CD14-positive monocyte (primary cell): Measurements from ENCODE around the gene LILRB3. TPM values are rescaled to one million over a fixed set of nuclear protein-coding genes. Genes with fewer than 3 reads are reported as not detected.
A peak's percentile ranks its signal among the peaks of the same experiment; 100 is the strongest.

Source experiments
- DNase-seq, 3 donors: peaks; one replicate each; pipeline ENCODE4 v3.0.0-alpha.2; 2011 to 2022
- H2AFZ ChIP-seq: 2 replicates; pipeline ENCODE4 v1.6.0; 2012; ENCODE audit warnings: mild to moderate bottlenecking, low read depth, low read length, inconsistent platforms; ENCODE audit not compliant: insufficient read depth, poor library complexity, severe bottlenecking
- H3K27ac ChIP-seq, 2 donors: 1 replicate in 1 of 2; 2 replicates in 1 of 2; pipeline ENCODE4 v1.5.1; 2012 to 2013; ENCODE audit warnings: low read length in 2 of 2, control low read depth in 1 of 2, inconsistent platforms in 1 of 2, low read depth in 1 of 2, mild to moderate bottlenecking in 1 of 2
- H3K27me3 ChIP-seq, 2 donors: one replicate each; pipeline versions ENCODE4 v1.6.0 to v1.6.1; 2011 to 2013; ENCODE audit warnings: low read length in 2 of 2; ENCODE audit not compliant: control insufficient read depth in 2 of 2, insufficient read depth in 2 of 2
- H3K36me3 ChIP-seq, 2 donors: replicated peaks in 1 of 2; 1 replicate in 1 of 2; 2 replicates in 1 of 2; pipeline versions ENCODE4 v1.5.1 to v1.6.1; 2012 to 2013; ENCODE audit warnings: low read length in 2 of 2, control low read depth in 1 of 2, inconsistent platforms in 1 of 2, mild to moderate bottlenecking in 1 of 2; ENCODE audit not compliant: insufficient read depth in 2 of 2, control insufficient read depth in 1 of 2
- H3K4me1 ChIP-seq, 2 donors: 1 replicate in 1 of 2; 2 replicates in 1 of 2; pipeline versions ENCODE4 v1.5.1 to v1.6.1; 2012 to 2013; ENCODE audit warnings: low read length in 2 of 2, control low read depth in 1 of 2, inconsistent platforms in 1 of 2, mild to moderate bottlenecking in 1 of 2, moderate library complexity in 1 of 2; ENCODE audit not compliant: insufficient read depth in 2 of 2, control insufficient read depth in 1 of 2
- H3K4me2 ChIP-seq: replicated peaks from 2 replicates; pipeline ENCODE3; 2012; ENCODE audit warnings: low read length, moderate library complexity, mild to moderate bottlenecking; ENCODE audit not compliant: poor library complexity, severe bottlenecking; ENCODE audit errors: extremely low read depth
- H3K4me3 ChIP-seq, 3 experiments: fragments of 200-600 bp in 1 of 3; sonication (generic) in 1 of 3; replicated peaks in 1 of 3; 1 replicate in 2 of 3; 2 replicates in 1 of 3; pipeline ENCODE4 v1.5.1; 2011 to 2013; ENCODE audit warnings: low read length in 3 of 3, mild to moderate bottlenecking in 3 of 3, control low read depth in 2 of 3, low read depth in 2 of 3, inconsistent platforms in 1 of 3, moderate library complexity in 1 of 3
- H3K79me2 ChIP-seq: 2 replicates; pipeline ENCODE4 v1.6.0; 2012; ENCODE audit warnings: mild to moderate bottlenecking, control low read depth, inconsistent platforms, low read length, moderate library complexity; ENCODE audit not compliant: insufficient read depth
- H3K9ac ChIP-seq: 2 replicates; pipeline ENCODE4 v1.6.0; 2017; ENCODE audit warnings: low read length, mild to moderate bottlenecking; ENCODE audit not compliant: insufficient read depth, poor library complexity, severe bottlenecking
- H3K9me3 ChIP-seq, 2 donors: replicated peaks in 1 of 2; 1 replicate in 1 of 2; 2 replicates in 1 of 2; pipeline versions ENCODE4 v1.5.1 to v1.6.1; 2012 to 2013; ENCODE audit warnings: low read length in 2 of 2, control low read depth in 1 of 2; ENCODE audit not compliant: control insufficient read depth in 1 of 2, insufficient read depth in 1 of 2
- H4K20me1 ChIP-seq: 2 replicates; pipeline ENCODE4 v1.6.0; 2012; ENCODE audit warnings: mild to moderate bottlenecking, low read length, control low read depth, moderate library complexity; ENCODE audit not compliant: insufficient read depth
- H3K27ac Mint-ChIP-seq, 7 donors: one replicate each; pipeline ENCODE4 v1.8.0; 2020; ENCODE audit warnings: mild to moderate bottlenecking in 7 of 7, mixed read lengths in 7 of 7, moderate library complexity in 6 of 7, inconsistent platforms in 2 of 7
- H3K27me3 Mint-ChIP-seq, 3 donors: one replicate each; pipeline ENCODE4 v1.8.0; 2021 to 2022; ENCODE audit warnings: low read depth in 3 of 3, mild to moderate bottlenecking in 3 of 3, mixed read lengths in 3 of 3, moderate library complexity in 3 of 3, inconsistent platforms in 1 of 3
- H3K36me3 Mint-ChIP-seq, 2 donors: one replicate each; pipeline ENCODE4 v1.8.0; 2020; ENCODE audit warnings: mixed read lengths in 2 of 2, inconsistent platforms in 1 of 2, mild to moderate bottlenecking in 1 of 2
- H3K4me1 Mint-ChIP-seq: one replicate; pipeline ENCODE4 v1.8.0; 2020; ENCODE audit warnings: mild to moderate bottlenecking, mixed read lengths
- H3K4me3 Mint-ChIP-seq, 2 donors: one replicate each; pipeline ENCODE4 v1.8.0; 2020; ENCODE audit warnings: mild to moderate bottlenecking in 2 of 2, mixed read lengths in 2 of 2, moderate library complexity in 1 of 2
- H3K9me3 Mint-ChIP-seq, 7 donors: one replicate each; pipeline ENCODE4 v1.8.0; 2020 to 2022; ENCODE audit warnings: mixed read lengths in 7 of 7, mild to moderate bottlenecking in 6 of 7, moderate library complexity in 6 of 7, inconsistent platforms in 2 of 7
- WGBS: methylation state at CpG from one replicate; pipeline ENCODE4 v1.1.5; 2013; ENCODE audit warnings: missing lambda C conversion rate; ENCODE audit not compliant: insufficient coverage; 5-methylcytosine and 5-hydroxymethylcytosine counted together
- intact Hi-C, 2 donors: fragments of 100-400 bp; cut with micrococcal nuclease; formaldehyde crosslinking; loops; one replicate each; pipeline versions ENCODE4 v1.15.0 to v1.15.1; 2023
- polyA plus RNA-seq, 3 donors: library from polyadenylated mRNA; depleted of rRNA in 1 of 3; unstranded in 2 of 3; stranded (reverse) in 1 of 3; fragments of 300-500 nt in 2 of 3; fragments of >200 nt in 1 of 3; fragmentation: Illumina TruSeq in 2 of 3; gene quantifications; 1 replicate in 2 of 3; 2 replicates in 1 of 3; pipeline ENCODE4 v1.2.3, GENCODE V29; 2012 to 2021
- TF ChIP-seq, protein P1 (sequence below): fragments of 200-600 bp; IDR thresholded peaks from one replicate; pipeline ENCODE4 v1.8.0; 2022; ENCODE audit warnings: antibody characterized with exemption, mild to moderate bottlenecking

The LILRB3 gene
- polyA plus RNA-seq, 3 donors: 62.9 to 455 (median 104) TPM

DNA sequence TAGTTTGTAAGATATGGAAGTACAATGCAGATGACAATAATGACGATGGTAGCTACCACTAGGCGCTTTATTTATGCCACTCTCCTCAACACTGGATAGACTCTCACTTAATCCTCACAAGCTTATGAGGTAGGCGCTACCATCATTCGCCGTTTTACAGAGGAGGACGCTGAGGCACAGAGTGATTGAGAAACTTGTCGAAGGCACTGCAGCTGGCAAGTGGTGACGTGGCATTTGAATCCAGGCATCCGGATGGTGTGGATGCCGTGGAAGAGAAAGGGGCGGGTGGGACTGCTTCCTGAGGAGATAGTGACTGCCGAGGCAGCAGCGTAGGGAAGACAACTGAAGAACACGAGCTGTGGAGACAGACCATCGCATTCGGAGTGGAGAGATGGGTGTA lies 23.4 kb downstream of the LILRB3 start:
- 90% methylated on average over 8 of the region's 16 CpGs for WGBS
- Histone ChIP-seq H3K27ac (peak overlapping the region in 1 of 2 donors; percentile 97), H3K4me1 (peaks cover 39 to 44% of the 10 kb centered on the region in 2 donors), H3K9ac (no peak overlapping the region), H2AFZ (no peak overlapping the region), H3K36me3 (peaks cover 38 to 55% of the 10 kb centered on the region in 2 donors), H3K27me3 (no peaks in the 10 kb centered on the region), H3K4me3 (no peak overlapping the region), H4K20me1 (peaks cover 36% of the 10 kb centered on the region), H3K9me3 (no peaks in the 10 kb centered on the region), H3K79me2 (peaks cover 44% of the 10 kb centered on the region), H3K4me2 (no peak overlapping the region)
- Mint-ChIP-seq H3K9me3 (peaks cover 0 to 4% (median 0%) of the 10 kb centered on the region in 7 donors), H3K4me1 (peaks cover 33% of the 10 kb centered on the region), H3K36me3 (peaks cover 56 to 65% of the 10 kb centered on the region in 2 donors), H3K27me3 (no peaks in the 10 kb centered on the region), H3K4me3 (peak overlapping the region in 1 of 2 donors; percentile 47), H3K27ac (peak overlapping the region in 6 of 7 donors; percentile 62 to 100 (median 92))
- TF ChIP-seq, protein P1, sequence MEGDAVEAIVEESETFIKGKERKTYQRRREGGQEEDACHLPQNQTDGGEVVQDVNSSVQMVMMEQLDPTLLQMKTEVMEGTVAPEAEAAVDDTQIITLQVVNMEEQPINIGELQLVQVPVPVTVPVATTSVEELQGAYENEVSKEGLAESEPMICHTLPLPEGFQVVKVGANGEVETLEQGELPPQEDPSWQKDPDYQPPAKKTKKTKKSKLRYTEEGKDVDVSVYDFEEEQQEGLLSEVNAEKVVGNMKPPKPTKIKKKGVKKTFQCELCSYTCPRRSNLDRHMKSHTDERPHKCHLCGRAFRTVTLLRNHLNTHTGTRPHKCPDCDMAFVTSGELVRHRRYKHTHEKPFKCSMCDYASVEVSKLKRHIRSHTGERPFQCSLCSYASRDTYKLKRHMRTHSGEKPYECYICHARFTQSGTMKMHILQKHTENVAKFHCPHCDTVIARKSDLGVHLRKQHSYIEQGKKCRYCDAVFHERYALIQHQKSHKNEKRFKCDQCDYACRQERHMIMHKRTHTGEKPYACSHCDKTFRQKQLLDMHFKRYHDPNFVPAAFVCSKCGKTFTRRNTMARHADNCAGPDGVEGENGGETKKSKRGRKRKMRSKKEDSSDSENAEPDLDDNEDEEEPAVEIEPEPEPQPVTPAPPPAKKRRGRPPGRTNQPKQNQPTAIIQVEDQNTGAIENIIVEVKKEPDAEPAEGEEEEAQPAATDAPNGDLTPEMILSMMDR: no peak
- intact Hi-C loops: loop anchor here (10.0 kb wide), 2 partner anchors 245 to 1455 kb away; partner anchors contain the start of genes LENG8 (in 1 of the 2) and U2AF2 (in 1 of the 2)
- no peak for DNase-seq

DNA sequence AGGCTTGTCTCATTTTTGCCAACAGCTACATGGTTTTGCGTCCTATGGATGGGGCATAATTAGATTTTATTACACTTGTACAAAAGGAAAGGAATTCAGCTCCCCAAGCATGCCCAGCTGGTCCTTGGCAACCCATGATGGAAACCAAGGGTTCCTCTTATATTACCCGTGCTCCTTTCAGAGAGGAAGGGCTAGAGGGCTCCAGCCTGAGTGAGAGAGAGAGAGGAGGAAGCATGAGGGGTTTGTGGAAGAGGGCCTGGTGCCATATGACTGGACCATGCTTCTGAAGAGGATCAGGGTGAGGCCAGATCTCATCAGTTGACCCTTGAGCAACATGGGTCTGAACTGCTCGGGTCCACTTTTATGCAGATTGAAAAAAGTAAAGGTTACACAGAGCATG lies 25.7 kb downstream of the LILRB3 start:
- Histone ChIP-seq H3K36me3 (peaks cover 30 to 55% of the 10 kb centered on the region in 2 donors), H3K27me3 (no peaks in the 10 kb centered on the region), H3K27ac (peak overlapping the region in 1 of 2 donors; percentile 29), H3K4me3 (no peak overlapping the region), H4K20me1 (peaks cover 23% of the 10 kb centered on the region), H3K4me1 (peaks cover 27 to 29% of the 10 kb centered on the region in 2 donors), H3K9ac (no peak overlapping the region), H3K9me3 (no peaks in the 10 kb centered on the region), H3K79me2 (peaks cover 39% of the 10 kb centered on the region), H2AFZ (no peak overlapping the region), H3K4me2 (no peak overlapping the region)
- DNase-seq: peak in 1 of 3 donors; percentile 30
- H3K4me3 Mint-ChIP-seq: no peak overlapping the region
- H3K4me1 Mint-ChIP-seq: peaks cover 20% of the 10 kb centered on the region
- 17% methylated on average over 1 of the region's 3 CpGs for WGBS
- peaks cover 0 to 4% (median 0%) of the 10 kb centered on the region in 7 donors for H3K9me3 Mint-ChIP-seq
- intact Hi-C loops: loop anchor here (10.0 kb wide), 2 partner anchors 248 to 1458 kb away; partner anchors contain the start of genes LENG8 (in 1 of the 2) and U2AF2 (in 1 of the 2)
- TF ChIP-seq, protein P1: no peak
- peak overlapping the region in 5 of 7 donors; percentile 15 to 72 (median 54) for H3K27ac Mint-ChIP-seq
- H3K36me3 Mint-ChIP-seq: peaks cover 56 to 65% of the 10 kb centered on the region in 2 donors
- H3K27me3 Mint-ChIP-seq: peaks cover 0 to 1% (median 0%) of the 10 kb centered on the region in 3 donors
